ENCODE measurements around the gene ARHGEF6.
"Not testable (repeated sequence)": the region's sequence is repeated elsewhere in the genome, so short reads cannot be mapped to it uniquely, and the experiment has no call there.

ARHGEF6 gene

GRCh38 chrX:136780763-136781162, at the start of gene ARHGEF6:
TSS of gene ARHGEF6 (minus strand) at chrX:136780932. CDS start at chrX:136780882, 50 bp downstream.
- DNase-seq: no peak

GRCh38 chrX:136829413-136829812, 48.7 kb upstream of the ARHGEF6 start:
- no peak for DNase-seq

GRCh38 chrX:136828830-136829229, 48.1 kb upstream of the ARHGEF6 start:
- no peak for DNase-seq

GRCh38 chrX:136827026-136827425, 46.3 kb upstream of the ARHGEF6 start:
- DNase-seq: no peak

GRCh38 chrX:136825771-136826170, 45.0 kb upstream of the ARHGEF6 start:
- DNase-seq: no peak

- DNase-seq: no peak
Measured at GRCh38 chrX:136823175-136823574, 42.4 kb upstream of the ARHGEF6 start.

- DNase-seq: no peak
Measured at GRCh38 chrX:136822337-136823095, 41.8 kb upstream of the ARHGEF6 start.

- not testable (repeated sequence) for DNase-seq
Measured at GRCh38 chrX:136819756-136820155, 39.0 kb upstream of the ARHGEF6 start.

GRCh38 chrX:136819031-136819703, 38.4 kb upstream of the ARHGEF6 start:
- DNase-seq: no peak

GRCh38 chrX:136816975-136817374, 36.2 kb upstream of the ARHGEF6 start:
- DNase-seq: no peak

GRCh38 chrX:136814847-136815750, 34.4 kb upstream of the ARHGEF6 start:
- no peak for DNase-seq

- no peak for DNase-seq
Measured at GRCh38 chrX:136812286-136812685, 31.6 kb upstream of the ARHGEF6 start.

GRCh38 chrX:136810493-136810892, 29.8 kb upstream of the ARHGEF6 start:
- DNase-seq: no peak

- DNase-seq: peak in 14 of 56 donors; percentile 0 to 15 (median 2)
Measured at GRCh38 chrX:136806891-136807410, 26.2 kb upstream of the ARHGEF6 start.

- no peak for DNase-seq
Measured at GRCh38 chrX:136802515-136802914, 21.8 kb upstream of the ARHGEF6 start.

- no peak for DNase-seq
Measured at GRCh38 chrX:136797787-136798186, 17.1 kb upstream of the ARHGEF6 start.

GRCh38 chrX:136795132-136795531, 14.4 kb upstream of the ARHGEF6 start:
- DNase-seq: not testable (repeated sequence)

GRCh38 chrX:136794660-136795059, 13.9 kb upstream of the ARHGEF6 start:
- DNase-seq: not testable (repeated sequence)

- no peak for DNase-seq
Measured at GRCh38 chrX:136794080-136794479, 13.3 kb upstream of the ARHGEF6 start.

- DNase-seq: no peak
Measured at GRCh38 chrX:136789856-136790255, 9.1 kb upstream of the ARHGEF6 start.

GRCh38 chrX:136784231-136784630, 3.5 kb upstream of the ARHGEF6 start:
- DNase-seq: no peak

GRCh38 chrX:136783159-136783558, 2.4 kb upstream of the ARHGEF6 start:
- DNase-seq: no peak

Data from nucleus accumbens (tissue), 56 donors.